PC-9 (cell line): ENCODE data around the gene TSPAN18. TPM values are rescaled to one million over a fixed set of nuclear protein-coding genes. Genes with fewer than 3 reads are reported as not detected.

Experiments
- BruUV-seq: library from RNA; stranded (reverse); fragments of 400-500 nt; replicated peaks from 2 replicates; lab custom pipeline; 2021; lab: Mats Ljungman, UMichigan
- CTCF ChIA-PET: fragments of 300-600 bp; sonication (Branson Sonifier 250); formaldehyde crosslinking; loops from one replicate; lab custom pipeline; 2022; ENCODE audit warnings: antibody characterized with exemption; lab: Charles Lee
- POLR2A ChIA-PET: fragments of 300-600 bp; sonication (Branson Sonifier 250); formaldehyde crosslinking; loops from one replicate; lab custom pipeline; 2022; ENCODE audit warnings: antibody characterized with exemption; ENCODE audit not compliant: unreplicated experiment; lab: Charles Lee
- DNase-seq, 2 experiments: peaks; one replicate each; pipeline versions ENCODE4 v3.0.0 to v3.0.0-alpha.2; 2015 to 2022; ENCODE audit warnings: mixed read lengths in 1 of 2
- H2AFZ ChIP-seq: fragments of 200-600 bp; sonication (generic); 2 replicates; pipeline ENCODE4 v1.8.1; 2017; ENCODE audit warnings: antibody characterized with exemption
- H3F3A ChIP-seq: fragments of 200-600 bp; sonication (generic); 2 replicates; pipeline ENCODE4 v1.8.1; 2017; ENCODE audit warnings: antibody characterized with exemption, mild to moderate bottlenecking, low read depth; ENCODE audit not compliant: insufficient read depth
- H3K27ac ChIP-seq: fragments of 200-600 bp; sonication (generic); 2 replicates; pipeline ENCODE4 v1.6.1; 2016; ENCODE audit warnings: mixed run types
- H3K27me3 ChIP-seq: fragments of 200-600 bp; sonication (generic); 2 replicates; pipeline ENCODE4 v1.6.1; 2016; ENCODE audit warnings: low read depth, mixed run types; ENCODE audit not compliant: insufficient read depth
- H3K36me3 ChIP-seq: fragments of 200-600 bp; sonication (generic); 2 replicates; pipeline ENCODE4 v1.6.1; 2016; ENCODE audit warnings: low read depth, mixed run types
- H3K4me1 ChIP-seq: fragments of 200-600 bp; sonication (generic); replicated peaks from 2 replicates; pipeline ENCODE4 v1.6.1; 2016; ENCODE audit warnings: mixed run types; ENCODE audit not compliant: insufficient read depth
- H3K4me2 ChIP-seq: fragments of 200-600 bp; sonication (generic); 2 replicates; pipeline ENCODE4 v1.6.1; 2017; ENCODE audit warnings: mixed run types
- H3K4me3 ChIP-seq: fragments of 200-600 bp; sonication (generic); 2 replicates; pipeline ENCODE4 v1.6.1; 2016; ENCODE audit warnings: mixed run types
- H3K79me2 ChIP-seq: fragments of 200-600 bp; sonication (generic); 2 replicates; pipeline ENCODE4 v1.6.1; 2017; ENCODE audit warnings: low read depth, mixed run types
- H3K9me2 ChIP-seq: fragments of 200-600 bp; sonication (generic); 2 replicates; pipeline ENCODE4 v1.8.1; 2017; ENCODE audit warnings: mild to moderate bottlenecking; ENCODE audit not compliant: insufficient read depth
- H3K9me3 ChIP-seq: fragments of 200-600 bp; sonication (generic); 2 replicates; pipeline ENCODE4 v1.8.1; 2016; ENCODE audit warnings: low read depth; ENCODE audit not compliant: insufficient read depth
- H4K20me1 ChIP-seq: fragments of 200-600 bp; sonication (generic); 2 replicates; pipeline ENCODE4 v1.8.1; 2017; ENCODE audit not compliant: insufficient read depth
- EZH2 ChIP-seq: fragments of 200-600 bp; sonication (generic); IDR thresholded peaks from 2 replicates; pipeline ENCODE4 v1.8.0; 2017; ENCODE audit warnings: antibody characterized with exemption, low read depth
- intact Hi-C: fragments of 100-400 bp; cut with micrococcal nuclease; formaldehyde crosslinking; loops from one replicate; pipeline ENCODE4 v1.10.0; 2022; ENCODE audit not compliant: unreplicated experiment
- total RNA-seq: library from RNA; stranded (reverse); gene quantifications from 2 replicates; pipeline ENCODE4 v1.2.3, GENCODE V29; 2021
- TF ChIP-seq, protein P1 (sequence below): fragments of 200-600 bp; sonication (generic); conservative IDR thresholded peaks from 2 replicates; pipeline ENCODE4 v1.6.1; 2017; ENCODE audit warnings: mixed run types, antibody characterized with exemption, mild to moderate bottlenecking, moderate library complexity

TSPAN18 gene
- total RNA-seq, 1 experiment from 2014 or later, result not detected

DNA sequence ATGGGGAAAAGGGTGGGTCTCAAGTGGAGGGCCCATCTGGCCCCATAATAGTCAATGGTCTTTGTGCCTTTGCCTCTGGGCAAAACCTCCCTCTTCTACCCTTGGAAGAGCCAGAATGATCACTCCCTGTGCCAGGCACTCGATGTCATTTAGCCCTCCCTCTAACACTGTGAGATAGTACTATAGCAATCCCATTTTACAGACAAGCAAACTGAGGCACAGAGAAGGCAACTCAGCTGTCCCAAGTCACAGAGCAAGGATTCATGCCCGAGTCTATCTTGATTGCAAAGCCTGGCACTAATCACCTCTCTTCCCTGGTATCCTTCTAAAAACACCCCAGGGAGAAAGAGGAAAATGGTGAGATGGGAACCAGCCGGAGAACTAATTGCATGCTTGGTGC, 147.5 kb downstream of the TSPAN18 start:
- H3F3A ChIP-seq, result no peaks in the 10 kb centered on the region

DNA sequence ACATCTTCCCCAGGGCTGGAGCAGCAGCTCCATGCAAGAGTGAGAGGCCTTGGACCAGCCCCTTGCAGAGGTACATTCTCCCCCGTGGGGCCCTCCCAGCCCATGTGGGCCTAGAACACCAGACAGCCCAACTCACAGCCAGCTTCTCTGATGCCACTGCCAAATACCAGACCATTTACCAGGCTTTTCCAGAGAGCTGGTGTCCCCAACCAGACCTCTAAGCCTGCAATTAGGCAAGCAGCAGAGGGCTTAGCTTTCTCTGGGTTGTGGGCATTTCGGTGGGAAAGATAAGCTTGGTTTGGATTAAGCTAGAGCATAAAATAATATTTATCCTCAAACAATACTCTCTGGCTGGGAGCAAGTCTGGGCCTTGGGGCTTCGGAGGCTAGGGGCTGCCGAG, 148.3 kb downstream of the TSPAN18 start:
- no peaks in the 10 kb centered on the region for H3K36me3 ChIP-seq
- H3F3A ChIP-seq, result no peaks in the 10 kb centered on the region
- H3K4me1 ChIP-seq, result no peaks in the 10 kb centered on the region
- H3K27ac ChIP-seq, result no peak overlapping the region
- no peaks in the 10 kb centered on the region for H4K20me1 ChIP-seq
- no peak for DNase-seq
- H3K9me2 ChIP-seq, result no peaks in the 10 kb centered on the region
- H3K4me3 ChIP-seq, result no peak overlapping the region
- TF ChIP-seq EZH2, result no peak
- TF ChIP-seq, protein P1, sequence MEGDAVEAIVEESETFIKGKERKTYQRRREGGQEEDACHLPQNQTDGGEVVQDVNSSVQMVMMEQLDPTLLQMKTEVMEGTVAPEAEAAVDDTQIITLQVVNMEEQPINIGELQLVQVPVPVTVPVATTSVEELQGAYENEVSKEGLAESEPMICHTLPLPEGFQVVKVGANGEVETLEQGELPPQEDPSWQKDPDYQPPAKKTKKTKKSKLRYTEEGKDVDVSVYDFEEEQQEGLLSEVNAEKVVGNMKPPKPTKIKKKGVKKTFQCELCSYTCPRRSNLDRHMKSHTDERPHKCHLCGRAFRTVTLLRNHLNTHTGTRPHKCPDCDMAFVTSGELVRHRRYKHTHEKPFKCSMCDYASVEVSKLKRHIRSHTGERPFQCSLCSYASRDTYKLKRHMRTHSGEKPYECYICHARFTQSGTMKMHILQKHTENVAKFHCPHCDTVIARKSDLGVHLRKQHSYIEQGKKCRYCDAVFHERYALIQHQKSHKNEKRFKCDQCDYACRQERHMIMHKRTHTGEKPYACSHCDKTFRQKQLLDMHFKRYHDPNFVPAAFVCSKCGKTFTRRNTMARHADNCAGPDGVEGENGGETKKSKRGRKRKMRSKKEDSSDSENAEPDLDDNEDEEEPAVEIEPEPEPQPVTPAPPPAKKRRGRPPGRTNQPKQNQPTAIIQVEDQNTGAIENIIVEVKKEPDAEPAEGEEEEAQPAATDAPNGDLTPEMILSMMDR, result no peak
- intact Hi-C loops, result no loop called here
- peaks cover 59% of the 10 kb centered on the region for H3K27me3 ChIP-seq
- ChIA-PET CTCF (interaction anchor here (0.6 kb wide), 1 partner anchor 1040 kb away, joined by 3 read pairs; no protein-coding TSS in a partner anchor), POLR2A (no interaction called here)
- no peak overlapping the region for H2AFZ ChIP-seq
- no peaks in the 10 kb centered on the region for H3K79me2 ChIP-seq
- BruUV-seq, result no TSS peak
- H3K4me2 ChIP-seq, result no peak overlapping the region
- H3K9me3 ChIP-seq, result no peaks in the 10 kb centered on the region

More for the DNA sequence above, 147.5 kb downstream of the TSPAN18 start:
- intact Hi-C loops, result no loop called here
- H3K79me2 ChIP-seq, result no peaks in the 10 kb centered on the region
- H3K9me3 ChIP-seq, result no peaks in the 10 kb centered on the region
- H2AFZ ChIP-seq, result no peak overlapping the region
- H3K9me2 ChIP-seq, result no peaks in the 10 kb centered on the region
- POLR2A ChIA-PET, result no interaction called here
- H3K36me3 ChIP-seq, result no peaks in the 10 kb centered on the region
- no peak overlapping the region for H3K27ac ChIP-seq
- H3K4me1 ChIP-seq, result no peaks in the 10 kb centered on the region
- DNase-seq, result no peak
- CTCF ChIA-PET, result interaction anchor here (0.6 kb wide), 1 partner anchor 320 kb away, joined by 10 read pairs; no protein-coding TSS in a partner anchor
- H3K4me2 ChIP-seq, result no peak overlapping the region
- no TSS peak for BruUV-seq
- TF ChIP-seq, protein P1, result no peak
- no peak for TF ChIP-seq EZH2
- peaks cover 51% of the 10 kb centered on the region for H3K27me3 ChIP-seq
- H4K20me1 ChIP-seq, result no peaks in the 10 kb centered on the region
- H3K4me3 ChIP-seq, result no peak overlapping the region

DNA sequence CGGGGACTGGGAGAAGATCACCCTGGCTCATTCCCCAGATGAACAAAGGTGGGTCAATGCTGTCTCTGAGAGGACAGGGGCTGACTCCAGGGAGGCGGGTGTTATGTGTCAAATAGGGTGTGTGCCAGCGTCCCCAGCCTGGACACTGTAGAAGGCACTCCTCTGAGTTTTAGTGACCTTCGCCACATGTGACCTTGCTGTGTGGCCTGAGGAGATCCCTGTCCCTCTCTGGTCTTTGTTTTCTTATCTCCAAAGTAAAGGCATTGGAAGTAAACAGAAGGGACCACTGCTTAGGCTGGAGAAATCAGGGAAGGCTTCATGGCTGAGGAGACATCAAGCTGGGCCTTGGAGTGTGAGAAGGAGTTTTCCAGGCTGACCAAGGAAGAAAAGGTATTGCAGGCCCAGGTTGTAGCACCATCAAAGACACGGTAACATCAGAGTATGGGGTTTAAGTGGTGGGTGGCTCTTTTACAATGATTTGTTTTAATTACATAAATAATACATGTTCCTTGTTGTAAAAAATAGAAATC, 149.5 kb downstream of the TSPAN18 start:
- intact Hi-C loops, result no loop called here
- Histone ChIP-seq H2AFZ (no peak overlapping the region), H3K9me2 (no peaks in the 10 kb centered on the region), H3K4me2 (no peak overlapping the region), H3K27ac (no peak overlapping the region), H4K20me1 (no peaks in the 10 kb centered on the region), H3K36me3 (no peaks in the 10 kb centered on the region), H3F3A (no peaks in the 10 kb centered on the region), H3K4me1 (no peaks in the 10 kb centered on the region), H3K4me3 (no peak overlapping the region), H3K9me3 (no peaks in the 10 kb centered on the region), H3K27me3 (peaks cover 71% of the 10 kb centered on the region), H3K79me2 (no peaks in the 10 kb centered on the region)
- ChIA-PET POLR2A (no interaction called here), CTCF (no interaction called here)
- BruUV-seq, result no TSS peak
- no peak for DNase-seq
- no peak for TF ChIP-seq EZH2
- TF ChIP-seq, protein P1, result no peak
